ENCODE measurements around the gene RNU1-2. TPM values are rescaled to one million over a fixed set of nuclear protein-coding genes. Genes with fewer than 3 reads are reported as not detected.
"Not testable (repeated sequence)": the region's sequence is repeated elsewhere in the genome, so short reads cannot be mapped to it uniquely, and the experiment has no call there.

Gene RNU1-2
- 2,156 and 2,251 TPM in 2 replicates for total RNA-seq

DNA sequence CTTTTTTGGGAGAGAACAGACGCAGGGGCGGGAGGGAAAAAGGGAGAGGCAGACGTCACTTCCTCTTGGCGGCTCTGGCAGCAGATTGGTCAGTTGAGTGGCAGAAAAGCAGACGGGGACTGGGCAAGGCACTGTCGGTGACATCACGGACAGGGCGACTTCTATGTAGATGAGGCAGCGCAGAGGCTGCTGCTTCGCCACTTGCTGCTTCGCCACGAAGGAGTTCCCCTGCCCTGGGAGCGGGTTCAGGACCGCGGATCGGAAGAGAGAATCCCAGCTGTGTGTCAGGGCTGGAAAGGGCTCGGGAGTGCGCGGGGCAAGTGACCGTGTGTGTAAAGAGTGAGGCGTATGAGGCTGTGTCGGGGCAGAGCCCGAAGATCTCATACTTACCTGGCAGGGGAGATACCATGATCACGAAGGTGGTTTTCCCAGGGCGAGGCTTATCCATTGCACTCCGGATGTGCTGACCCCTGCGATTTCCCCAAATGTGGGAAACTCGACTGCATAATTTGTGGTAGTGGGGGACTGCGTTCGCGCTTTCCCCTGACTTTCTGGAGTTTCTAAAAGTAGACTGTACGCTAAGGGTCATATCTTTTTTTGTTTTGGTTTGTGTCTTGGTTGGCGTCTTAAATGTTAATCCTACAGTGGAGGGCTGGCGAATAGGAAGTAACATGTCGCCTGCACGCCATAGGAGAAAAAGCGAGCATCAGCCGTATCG lies at the start of gene RNU1-2:
Gene RNU1-2 (plus strand): TSS at position 383 of the 718 bp plus-strand sequence.
- intact Hi-C loops (cut with micrococcal nuclease): loop anchor here (1.0 to 2.0 kb wide), 3 partner anchors 9 to 383 kb away; no protein-coding TSS in a partner anchor

DNA sequence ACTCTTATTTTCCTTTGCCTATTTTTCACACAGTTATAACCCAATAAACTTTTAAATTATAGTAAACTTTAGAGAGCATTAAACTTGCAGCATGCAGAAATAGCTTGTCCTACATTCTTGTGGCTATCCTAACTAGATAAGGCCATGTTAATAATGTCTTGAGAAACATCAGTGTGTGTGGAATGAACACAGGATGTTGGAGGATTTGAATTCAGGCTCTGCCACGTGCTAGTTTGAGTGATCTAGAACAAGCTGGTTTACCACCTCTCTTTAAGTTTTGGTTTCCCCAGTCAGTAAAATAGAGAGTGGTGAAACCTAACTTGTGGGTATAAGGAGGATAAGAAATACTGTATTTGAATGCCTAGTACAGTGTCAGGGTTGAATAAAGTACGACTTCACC lies 39.6 kb upstream of the RNU1-2 start:
- intact Hi-C loops (cut with micrococcal nuclease): not testable (repeated sequence)

DNA sequence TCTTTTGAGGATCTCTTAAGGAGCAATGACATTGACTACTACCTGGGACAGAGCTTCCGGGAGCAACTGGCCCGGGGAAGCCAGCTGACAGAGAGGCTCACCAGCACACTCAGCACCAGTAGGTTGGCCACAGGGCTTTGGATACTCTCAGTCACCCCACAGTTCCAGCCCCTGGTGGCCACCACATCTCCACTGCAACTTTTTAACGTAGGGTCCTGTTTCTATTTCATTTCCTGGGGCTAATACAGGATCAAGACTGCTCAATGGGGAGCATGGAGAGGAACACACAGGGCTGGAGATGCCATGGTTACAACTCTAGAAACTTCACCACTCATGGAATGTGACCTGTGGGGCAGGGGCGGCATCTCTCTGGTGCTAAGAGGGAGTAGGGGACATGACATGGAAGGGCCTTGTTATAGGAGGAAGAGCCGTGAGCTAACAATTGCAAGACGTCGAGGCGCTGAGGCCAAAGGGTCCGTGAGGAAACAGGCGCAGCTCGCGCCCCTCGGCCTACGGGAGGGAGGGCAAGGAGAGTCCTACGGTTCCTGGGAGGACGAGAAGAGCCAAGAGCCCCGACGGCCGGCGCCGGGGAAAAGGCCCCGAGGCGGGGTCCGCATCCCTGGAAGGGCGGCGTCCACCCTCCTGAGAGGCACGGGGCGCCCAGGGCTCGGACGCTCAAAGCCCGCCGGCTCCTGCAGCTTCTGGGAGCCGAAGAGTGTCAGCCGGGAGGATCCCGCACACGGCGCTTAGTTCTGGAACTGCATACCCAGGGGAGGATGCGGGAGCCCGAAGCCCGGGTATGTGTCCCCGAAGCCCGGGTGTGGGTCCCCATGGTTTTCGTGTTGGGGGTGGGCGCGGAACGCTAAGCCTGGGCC lies 36.4 kb upstream of the RNU1-2 start:
- intact Hi-C loops (cut with micrococcal nuclease): not testable (repeated sequence)

DNA sequence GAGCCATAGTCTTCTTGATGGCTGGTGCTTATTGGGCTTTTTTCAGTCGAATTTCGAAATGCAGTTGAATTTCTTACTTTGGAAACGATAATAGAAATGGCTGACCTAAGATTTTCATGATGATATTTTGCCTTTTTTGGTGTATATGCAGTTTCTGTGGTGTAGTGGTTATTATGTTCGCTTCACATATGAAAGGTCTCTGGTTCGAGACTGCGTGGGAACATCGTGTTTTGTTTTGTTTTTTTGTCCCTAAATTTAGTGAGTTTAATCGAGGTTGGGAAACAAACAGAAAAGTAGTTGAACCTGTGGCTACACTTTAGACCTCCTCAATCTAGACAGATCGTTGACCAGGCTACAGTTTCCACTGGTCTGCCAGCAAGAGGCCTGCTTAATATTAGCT lies 35.7 kb upstream of the RNU1-2 start:
- intact Hi-C loops (cut with micrococcal nuclease): not testable (repeated sequence)

DNA sequence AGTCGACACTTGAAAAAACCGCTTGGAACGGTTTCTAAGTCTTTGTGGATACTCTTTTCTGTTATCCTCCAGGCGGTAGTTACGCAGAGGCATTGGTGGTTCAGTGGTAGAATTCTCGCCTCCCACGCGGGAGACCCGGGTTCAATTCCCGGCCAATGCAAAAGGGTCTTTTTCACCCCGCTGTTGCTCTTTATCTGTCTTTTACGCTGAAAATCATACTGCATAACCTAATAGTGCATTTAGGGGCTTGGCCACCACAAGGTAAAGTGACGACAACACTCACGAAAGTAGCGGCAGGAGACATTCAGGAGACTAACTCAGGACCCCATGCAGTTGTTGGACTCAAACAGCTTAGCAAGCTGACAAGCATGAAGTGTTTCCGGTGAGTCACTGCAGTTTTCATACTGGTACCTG lies 33.9 kb upstream of the RNU1-2 start:
- intact Hi-C loops (cut with micrococcal nuclease): not testable (repeated sequence)

DNA sequence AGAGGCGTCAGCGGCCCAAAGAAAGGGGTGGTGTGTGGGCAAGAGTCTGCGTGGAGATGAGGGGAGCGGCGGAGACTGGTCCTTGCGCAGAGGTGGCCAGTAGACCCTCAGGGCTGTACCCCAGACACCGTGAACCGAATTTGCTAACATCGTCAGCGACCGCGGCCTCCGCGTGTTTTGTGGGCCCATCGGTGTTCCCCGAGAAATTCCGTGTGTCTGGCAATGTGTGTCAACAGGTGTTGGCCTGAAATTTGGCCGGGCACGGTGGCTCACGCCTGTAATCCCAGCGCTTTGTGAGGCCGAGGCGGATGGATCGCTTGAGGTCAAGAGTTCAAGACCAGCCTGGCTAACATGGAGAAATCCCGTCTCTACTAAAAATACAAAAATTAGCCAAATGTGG lies 33.4 kb upstream of the RNU1-2 start:
- intact Hi-C loops (cut with micrococcal nuclease): not testable (repeated sequence)

DNA sequence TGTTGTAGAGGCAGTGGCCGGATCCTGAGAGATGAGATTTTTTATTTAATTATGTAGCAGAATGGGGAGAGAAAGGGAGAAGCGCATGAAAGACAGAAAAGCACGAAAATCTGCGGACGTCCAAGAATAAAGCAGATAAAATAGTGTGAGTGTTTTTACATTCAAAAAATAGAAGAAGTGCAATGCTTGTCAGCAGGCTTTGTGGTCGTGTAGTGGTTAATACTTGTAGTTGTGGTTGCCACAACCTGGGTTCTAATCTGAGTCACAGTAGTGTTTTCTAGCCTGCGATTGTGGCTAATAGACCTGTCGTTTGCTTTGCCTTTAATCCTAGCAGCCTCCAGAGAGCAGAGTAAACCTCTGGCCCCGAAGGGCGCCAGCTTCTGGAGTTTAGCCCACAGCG lies 32.8 kb upstream of the RNU1-2 start:
- intact Hi-C loops (cut with micrococcal nuclease): not testable (repeated sequence)

DNA sequence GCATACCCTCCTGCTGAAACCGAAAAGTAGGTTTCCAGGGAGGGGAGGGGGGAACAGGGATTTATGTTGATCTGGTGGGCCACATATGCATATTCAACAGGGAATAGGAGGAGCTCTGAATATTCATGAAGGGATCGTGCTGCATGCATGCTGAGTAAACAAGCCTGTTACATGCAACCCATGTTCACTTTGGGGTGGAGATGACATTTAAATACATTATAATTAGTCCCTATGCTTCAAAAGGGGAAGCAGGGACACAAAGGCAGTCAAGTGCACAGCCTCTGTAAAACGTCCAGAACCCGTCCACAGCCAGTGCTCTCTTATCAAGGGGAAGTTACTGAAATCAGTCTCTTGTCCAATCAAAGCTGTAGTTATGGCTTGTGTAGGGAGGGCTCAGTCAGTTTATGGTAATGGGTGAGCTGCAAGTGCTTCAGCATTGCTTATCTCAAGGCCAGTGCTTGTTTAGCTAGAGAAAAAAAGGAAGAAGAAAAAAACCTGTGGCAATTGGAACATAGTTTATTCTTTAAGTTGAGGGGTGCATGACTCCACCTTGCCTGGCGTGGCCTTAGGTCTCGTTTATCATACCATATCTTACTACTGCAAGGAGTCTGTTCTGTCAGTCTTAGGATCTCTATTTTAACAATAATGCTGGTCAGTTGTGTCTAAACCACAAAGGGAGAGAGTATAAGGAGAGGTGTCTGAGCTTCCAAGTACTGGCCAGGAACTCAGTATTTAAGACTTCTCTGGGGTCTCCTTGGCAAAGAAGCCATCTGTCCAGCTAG lies 28.7 kb upstream of the RNU1-2 start:
- intact Hi-C loops (cut with micrococcal nuclease): not testable (repeated sequence)

DNA sequence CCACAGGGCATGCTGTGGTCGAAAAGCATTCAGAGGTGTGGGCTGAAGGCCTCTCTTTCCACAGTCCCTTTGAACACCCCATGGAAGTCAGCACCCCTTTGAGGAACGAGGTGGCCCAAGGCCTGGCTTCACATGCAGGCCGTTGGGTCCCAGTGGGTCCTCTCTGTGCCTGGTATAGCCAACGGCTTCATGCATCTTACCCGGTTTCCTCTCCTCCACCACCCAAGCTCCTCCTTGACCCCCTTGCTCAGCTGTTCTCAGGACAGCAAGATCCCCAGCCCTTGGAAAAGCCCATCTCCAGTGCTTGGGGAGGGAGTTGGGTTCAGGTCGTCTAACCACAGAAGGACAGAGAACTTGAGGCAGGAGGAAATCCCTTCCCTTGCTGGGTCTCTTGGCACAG lies 27.0 kb upstream of the RNU1-2 start:
- intact Hi-C loops (cut with micrococcal nuclease): not testable (repeated sequence)

DNA sequence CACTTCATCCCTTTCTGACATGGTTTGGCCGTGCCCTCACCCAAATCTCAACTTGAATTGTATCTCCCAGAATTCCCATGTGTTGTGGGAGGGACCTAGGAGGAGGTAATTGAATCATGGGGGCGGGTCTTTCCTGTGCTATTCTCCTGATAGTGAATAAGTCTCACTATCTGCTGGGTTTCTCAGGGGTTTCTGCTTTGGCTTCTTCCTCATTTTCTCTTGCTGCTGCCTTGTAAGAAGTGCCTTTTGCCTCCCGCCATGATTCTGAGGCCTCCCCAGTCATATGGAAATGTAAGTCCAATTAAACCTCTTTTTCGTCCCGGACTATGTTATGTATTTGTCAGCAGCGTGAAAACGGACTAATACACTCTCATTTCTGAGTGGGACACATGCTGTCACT lies 25.8 kb upstream of the RNU1-2 start:
- intact Hi-C loops (cut with micrococcal nuclease): not testable (repeated sequence)

DNA sequence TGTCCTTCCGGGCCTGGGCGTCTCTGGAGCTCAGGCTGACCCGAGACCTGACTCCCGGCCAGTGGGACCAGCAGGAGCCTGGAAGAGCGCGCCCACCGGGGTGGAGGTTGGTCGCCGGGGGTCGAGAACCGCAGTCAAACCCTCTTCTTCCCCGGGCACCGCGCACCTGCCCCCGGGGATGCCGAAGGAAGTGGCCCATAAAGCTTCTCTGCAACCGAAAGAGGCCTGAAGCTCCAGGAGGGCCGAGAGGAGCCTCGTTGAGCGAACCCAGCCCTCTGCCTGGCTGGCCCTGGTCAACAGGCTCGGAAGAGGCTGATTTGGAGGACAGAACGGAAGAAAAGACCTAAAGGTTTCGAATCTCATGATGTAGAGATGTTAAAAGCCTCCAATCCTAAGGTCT lies 24.6 kb upstream of the RNU1-2 start:
- intact Hi-C loops (cut with micrococcal nuclease): not testable (repeated sequence)

DNA sequence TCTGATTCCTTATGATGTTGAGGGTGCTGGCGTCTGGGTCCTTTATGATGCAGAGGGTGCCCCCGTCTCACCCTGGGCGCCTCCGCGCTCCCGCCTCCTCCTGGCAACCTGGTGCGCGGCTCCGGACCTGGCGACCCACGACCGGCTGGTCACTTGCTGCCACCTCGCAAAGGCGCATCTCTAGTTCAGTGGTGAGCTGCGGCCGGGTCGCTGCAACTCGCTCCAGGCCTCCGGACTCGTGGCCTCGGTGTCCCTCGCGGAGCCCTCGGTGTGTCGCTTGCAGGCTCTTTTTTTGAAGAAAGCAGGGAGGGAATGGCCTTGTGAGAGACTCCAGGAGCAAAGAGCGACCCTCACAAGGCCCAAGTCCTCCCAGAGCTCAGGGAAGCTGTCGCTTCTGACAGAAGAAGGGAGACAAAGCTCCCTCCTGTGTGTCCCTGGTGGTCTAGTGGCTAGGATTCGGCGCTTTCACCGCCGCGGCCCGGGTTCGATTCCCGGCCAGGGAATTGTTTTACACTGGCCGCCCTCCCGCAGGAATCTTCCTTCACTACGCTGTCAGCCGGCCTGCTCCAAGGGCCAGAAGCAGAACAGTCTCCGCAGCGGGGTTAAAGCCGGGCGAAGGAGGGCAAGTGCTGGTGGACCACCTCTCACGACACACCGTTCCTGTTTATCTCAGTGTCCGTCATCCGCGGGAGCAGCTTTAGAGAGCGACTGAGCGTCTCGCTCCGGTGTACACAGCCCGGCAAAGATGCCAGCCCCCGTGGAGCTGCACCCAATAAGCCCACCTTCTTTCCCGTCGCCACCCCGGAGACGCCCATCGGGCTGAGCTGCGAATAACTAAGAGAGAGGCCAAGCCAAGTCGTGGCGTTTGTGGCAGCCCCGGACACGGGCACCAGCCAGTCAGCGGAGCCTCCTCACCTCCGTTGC lies 23.4 kb upstream of the RNU1-2 start:
- intact Hi-C loops (cut with micrococcal nuclease): not testable (repeated sequence)

DNA sequence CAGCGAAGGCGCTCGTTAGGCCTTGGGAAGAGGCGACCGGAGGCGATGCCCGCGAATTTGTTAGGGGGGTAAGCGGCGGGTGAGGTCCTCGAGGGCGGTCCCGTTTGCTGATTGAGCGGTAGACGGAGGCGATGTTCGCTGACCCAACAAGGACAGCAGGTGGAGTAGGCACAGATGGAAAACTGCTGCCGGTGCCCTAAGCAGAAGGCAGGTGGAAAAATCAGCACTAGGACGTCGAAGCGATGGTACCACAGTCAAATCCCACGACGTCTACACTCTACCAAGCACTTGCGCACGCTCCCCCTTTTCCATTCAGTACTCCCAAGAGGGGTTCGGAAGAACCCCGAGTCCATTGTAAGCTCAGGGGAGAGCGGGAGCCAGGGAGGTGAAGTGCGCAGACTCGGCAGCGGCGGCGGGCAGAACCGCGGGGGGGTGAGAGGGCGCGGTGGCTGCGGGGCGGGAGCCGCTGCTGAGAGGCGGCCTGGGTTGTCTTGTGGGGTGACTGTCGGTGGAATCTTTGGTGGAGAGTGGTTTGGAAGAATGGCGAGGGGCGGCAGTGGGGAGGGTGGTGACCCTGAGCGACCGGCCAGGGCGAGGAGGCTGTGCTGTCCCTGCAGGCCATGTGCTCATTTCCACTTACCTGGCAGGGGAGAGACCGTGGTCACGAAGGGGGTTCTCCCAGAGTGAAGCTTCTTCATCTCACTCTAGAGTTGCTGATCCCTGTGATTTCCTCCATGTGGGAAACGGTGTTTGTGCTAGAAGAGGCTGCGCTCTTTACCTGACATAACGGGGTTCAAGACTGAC lies 22.5 kb upstream of the RNU1-2 start:
- intact Hi-C loops (cut with micrococcal nuclease): not testable (repeated sequence)

DNA sequence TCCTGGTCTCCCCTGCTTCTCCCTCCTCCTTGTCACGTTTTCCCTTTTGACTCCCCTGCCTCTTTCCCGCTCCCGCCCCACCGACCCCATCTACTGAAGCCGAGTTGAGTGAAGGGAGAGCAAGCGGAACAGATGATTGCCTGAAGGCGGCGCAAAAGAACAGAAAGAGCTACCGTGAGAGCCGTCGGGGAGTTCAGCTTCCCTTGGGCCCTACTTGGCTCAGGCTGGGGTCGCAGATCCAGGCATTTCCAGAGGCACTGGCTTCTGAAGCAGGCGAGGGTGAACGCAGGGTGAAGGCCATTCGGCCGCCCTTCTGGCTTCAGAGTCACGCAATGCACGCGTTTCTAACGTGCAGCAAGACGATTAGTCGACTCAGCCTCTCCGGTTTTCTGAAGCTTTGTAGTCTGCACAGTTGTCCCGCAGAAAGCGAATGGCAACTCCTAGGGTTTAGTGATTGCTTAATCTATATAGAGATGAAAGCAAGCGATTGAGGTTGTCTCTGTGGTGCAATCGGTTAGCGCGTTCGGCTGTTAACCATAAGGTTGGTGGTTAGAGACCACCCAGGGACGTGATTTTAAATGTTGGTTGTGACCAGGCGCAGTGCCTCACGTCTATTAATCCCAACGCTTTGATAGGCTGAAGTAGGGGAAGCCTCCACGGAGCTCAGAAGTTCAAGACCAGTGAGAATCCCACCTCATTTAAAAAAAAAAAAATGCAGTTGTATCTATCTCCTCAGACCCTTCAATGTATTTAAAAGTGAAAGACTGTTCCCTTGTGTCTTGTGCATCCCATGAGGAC lies 20.6 kb upstream of the RNU1-2 start:
- intact Hi-C loops (cut with micrococcal nuclease): not testable (repeated sequence)

DNA sequence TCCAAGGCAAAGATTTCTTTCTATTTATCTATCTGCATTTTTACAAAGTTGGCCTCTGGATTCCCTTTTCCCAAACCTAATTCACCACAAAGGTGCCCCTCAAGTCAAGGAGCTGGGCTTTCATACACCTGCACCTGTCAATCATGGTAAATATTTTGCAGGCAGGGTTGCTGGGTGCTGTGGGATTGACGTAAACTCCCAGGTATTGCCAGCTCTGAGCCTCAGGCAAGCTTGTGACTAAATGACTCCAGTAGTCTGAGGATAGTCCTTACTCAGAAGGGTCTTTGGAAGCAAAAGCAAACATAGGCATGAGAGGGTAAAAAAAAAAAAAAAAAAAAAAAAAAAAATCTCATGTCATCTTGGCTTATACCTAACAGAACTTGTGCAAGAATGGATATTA lies 14.0 kb upstream of the RNU1-2 start:
- intact Hi-C loops (cut with micrococcal nuclease): not testable (repeated sequence)

DNA sequence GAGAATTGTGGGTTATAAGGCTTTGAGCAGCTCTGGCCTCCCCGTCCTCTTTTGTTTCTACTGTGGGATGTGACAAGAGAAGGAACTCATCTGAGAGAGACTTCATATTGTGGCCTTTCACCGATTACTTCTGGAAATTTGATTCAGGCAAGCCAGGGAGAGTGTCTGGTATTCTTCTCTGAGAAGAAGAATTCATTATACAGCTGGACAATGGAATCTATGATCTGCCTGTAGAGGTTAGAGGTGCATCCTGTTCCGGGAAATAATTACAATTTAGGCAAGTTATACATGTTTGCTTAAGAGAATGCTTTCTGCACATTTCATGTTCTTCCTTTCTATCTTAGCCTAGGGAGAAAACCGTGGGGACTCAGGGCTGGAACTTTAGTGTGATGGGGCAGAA lies 12.8 kb upstream of the RNU1-2 start:
- intact Hi-C loops (cut with micrococcal nuclease): no loop called here

DNA sequence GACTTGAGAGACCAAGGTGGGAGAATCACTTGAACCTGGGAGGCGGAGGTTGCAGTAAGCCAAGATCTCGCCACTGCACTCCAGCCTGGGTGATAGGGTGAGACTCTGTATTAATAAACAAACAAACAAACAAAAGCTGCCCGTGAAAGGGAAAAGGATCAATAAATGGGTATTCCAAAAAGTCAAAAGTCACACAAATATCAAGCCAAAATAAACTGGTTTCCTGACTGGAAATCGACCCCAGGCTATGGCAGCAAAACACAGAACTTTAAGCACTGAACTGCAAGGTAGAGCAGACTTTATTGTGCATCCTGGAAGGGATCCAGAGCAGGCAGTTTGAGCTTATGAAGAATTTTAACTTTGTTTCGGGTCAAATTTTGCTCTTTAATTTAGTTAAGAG lies 11.3 kb upstream of the RNU1-2 start:
- intact Hi-C loops (cut with micrococcal nuclease): not testable (repeated sequence)

DNA sequence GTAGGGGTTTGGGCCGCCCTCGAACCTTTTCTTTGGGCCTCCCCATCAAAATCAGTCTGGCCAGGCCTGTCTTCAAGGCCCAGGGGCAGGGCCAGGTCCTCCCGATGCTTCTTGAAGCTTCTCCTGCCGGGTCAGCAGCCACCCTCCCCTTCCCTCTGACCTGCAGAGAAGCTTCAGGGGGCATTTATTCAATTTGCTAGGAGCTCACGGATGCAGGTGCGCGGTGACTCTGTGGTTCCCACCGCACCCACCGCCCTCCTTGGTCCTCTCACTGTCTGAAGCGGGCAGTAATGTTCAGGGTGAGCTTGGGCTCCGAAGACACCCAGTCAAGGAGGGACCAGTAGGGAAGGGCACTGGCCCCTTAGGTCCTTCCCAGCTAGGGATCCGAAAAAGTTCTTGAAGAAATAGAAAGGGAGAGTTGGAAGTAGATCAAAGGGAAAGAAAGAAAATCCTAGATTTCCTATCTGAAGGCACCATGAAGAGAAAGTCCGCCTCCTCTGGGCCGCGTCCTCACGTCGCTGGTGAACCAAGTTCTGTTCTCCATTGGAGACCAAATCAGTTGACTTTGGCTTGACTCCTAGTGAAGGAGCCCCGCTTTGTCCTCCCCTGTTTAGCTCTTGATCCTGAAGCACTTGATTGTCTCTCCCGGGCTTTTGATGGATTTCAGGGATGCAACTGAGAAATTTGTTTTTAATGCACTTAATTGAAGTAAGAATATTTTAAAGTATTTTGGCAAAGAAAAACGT lies 8.7 kb upstream of the RNU1-2 start:
- intact Hi-C loops (cut with micrococcal nuclease): no loop called here
